ENCODE results near the gene IL20.

- TF ChIP-seq YY1 (IDR thresholded peaks at IDR 0.05; ENCODE audit: low read depth) (no peak), MAX (IDR thresholded peaks at IDR 0.05) (no peak), CREB1 (IDR thresholded peaks at IDR 0.05; ENCODE audit: low read depth) (no peak), TEAD4 (IDR thresholded peaks at IDR 0.05) (no peak), EGR1 (IDR thresholded peaks at IDR 0.05) (no peak), EP300 (IDR thresholded peaks at IDR 0.05; ENCODE audit: borderline replicate concordance) (no peak), USF1 (IDR thresholded peaks at IDR 0.05) (no peak)
Measured at GRCh38 chr1:206851341-206852010, 13.9 kb upstream of the IL20 start.
